Spleen (tissue), 11 donors: Measurements from ENCODE around the gene C6orf58. TPM values are rescaled to one million over a fixed set of nuclear protein-coding genes. Genes with fewer than 3 reads are reported as not detected.
A peak's percentile ranks its signal among the peaks of the same experiment; 100 is the strongest.

Source experiments
- DNase-seq: peaks from one replicate; pipeline ENCODE4 v3.0.0-alpha.2; 2020
- H3K27ac ChIP-seq, 8 donors: fragments of 200-600 bp; sonication (generic) in 7 of 8; 1 replicate in 4 of 8; 2 replicates in 4 of 8; pipeline versions ENCODE4 v1.5.0 to v1.8.0; 2016 to 2021; ENCODE audit warnings: inconsistent platforms in 4 of 8, mild to moderate bottlenecking in 4 of 8, moderate library complexity in 1 of 8
- H3K27me3 ChIP-seq, 7 donors: fragments of 200-600 bp; sonication (generic) in 6 of 7; replicated peaks in 1 of 7; 1 replicate in 4 of 7; 2 replicates in 3 of 7; pipeline versions ENCODE4 v1.5.0 to v1.8.0; 2016 to 2021; ENCODE audit warnings: inconsistent platforms in 3 of 7, mild to moderate bottlenecking in 1 of 7
- H3K36me3 ChIP-seq, 6 donors: fragments of 200-600 bp; sonication (generic) in 5 of 6; 1 replicate in 4 of 6; 2 replicates in 2 of 6; pipeline versions ENCODE4 v1.5.0 to v1.8.0; 2016 to 2021; ENCODE audit warnings: inconsistent platforms in 2 of 6
- H3K4me1 ChIP-seq, 6 donors: fragments of 200-600 bp; sonication (generic) in 5 of 6; 1 replicate in 3 of 6; 2 replicates in 3 of 6; pipeline versions ENCODE4 v1.5.0 to v1.8.0; 2016 to 2021; ENCODE audit warnings: inconsistent platforms in 3 of 6
- H3K4me3 ChIP-seq, 8 donors: fragments of 200-600 bp; sonication (generic) in 7 of 8; 1 replicate in 4 of 8; 2 replicates in 4 of 8; pipeline versions ENCODE4 v1.5.0 to v1.8.0; 2016 to 2021; ENCODE audit warnings: inconsistent platforms in 4 of 8, mild to moderate bottlenecking in 4 of 8, moderate library complexity in 2 of 8
- H3K9me3 ChIP-seq, 8 donors: fragments of 200-600 bp; sonication (generic) in 7 of 8; 1 replicate in 4 of 8; 2 replicates in 4 of 8; pipeline versions ENCODE4 v1.5.0 to v1.8.0; 2016 to 2021; ENCODE audit warnings: inconsistent platforms in 4 of 8
- CTCF ChIP-seq, 11 experiments: fragments of 200-600 bp in 7 of 11; fragments of 450-650 bp in 4 of 11; sonication (generic) in 4 of 11; IDR thresholded peaks in 8 of 11; conservative IDR thresholded peaks in 3 of 11; 1 replicate in 7 of 11; 2 replicates in 4 of 11; pipeline versions ENCODE4 v1.4.0 to v1.8.0; 2016 to 2021; ENCODE audit warnings: antibody characterized with exemption in 11 of 11, inconsistent platforms in 4 of 11, mild to moderate bottlenecking in 1 of 11
- POLR2A ChIP-seq, 3 donors: fragments of 450-650 bp; IDR thresholded peaks; one replicate each; pipeline ENCODE4 v1.5.1; 2017; ENCODE audit warnings: antibody characterized with exemption in 3 of 3, mild to moderate bottlenecking in 1 of 3
- POLR2AphosphoS5 ChIP-seq, 3 donors: sonication (generic); formaldehyde crosslinking; IDR thresholded peaks; one replicate each; pipeline ENCODE4 v1.5.1; 2017; ENCODE audit warnings: antibody characterized with exemption in 3 of 3
- WGBS, 5 donors: extraction: QIAGEN DNeasy Blood & Tissue Kit in 3 of 5; methylation state at CpG; one replicate each; pipeline versions ENCODE4 v1.1.5 to v1.1.7; 2013 to 2018; 5-methylcytosine and 5-hydroxymethylcytosine counted together
- intact Hi-C: fragments of 100-400 bp; cut with DNase I; formaldehyde crosslinking; loops from one replicate; pipeline ENCODE4 v1.15.0; 2023; ENCODE audit warnings: low total_unique reads
- polyA plus RNA-seq, 3 donors: library from polyadenylated mRNA; stranded (reverse); fragments of 200-250 nt; gene quantifications; one replicate each; pipeline ENCODE4 v1.2.1, GENCODE V29; 2013
- total RNA-seq, 7 donors: library from RNA; depleted of rRNA in 3 of 7; stranded (reverse); fragments of >200 nt in 3 of 7; fragmentation: NEBNext Ultra II Directional in 4 of 7; extraction: Animal tissue kit (Norgen Biotek cat#: 25700) in 4 of 7; gene quantifications; one replicate each; pipeline versions ENCODE4 v1.1.0 to v1.2.1, GENCODE V29; 2016 to 2021
- donor health status: healthy with polysubstance abuse.
- donor health status: DM: no; HTN: no; CAD: no; lungs with moderate emphysema.
- donor health status: DM: no; HTN: no; CAD: no.
- donor health status: Bipolar disorder and iron deficiency.
- donor health status: healthy.
- donor health status: DM: no; HTN: no; CAD: no.
- donor health status: DM: yes; HTN: yes; CAD: no.

Gene C6orf58
- total and polyA plus RNA-seq, 10 donors: 0.11 TPM; not detected in 9

DNA sequence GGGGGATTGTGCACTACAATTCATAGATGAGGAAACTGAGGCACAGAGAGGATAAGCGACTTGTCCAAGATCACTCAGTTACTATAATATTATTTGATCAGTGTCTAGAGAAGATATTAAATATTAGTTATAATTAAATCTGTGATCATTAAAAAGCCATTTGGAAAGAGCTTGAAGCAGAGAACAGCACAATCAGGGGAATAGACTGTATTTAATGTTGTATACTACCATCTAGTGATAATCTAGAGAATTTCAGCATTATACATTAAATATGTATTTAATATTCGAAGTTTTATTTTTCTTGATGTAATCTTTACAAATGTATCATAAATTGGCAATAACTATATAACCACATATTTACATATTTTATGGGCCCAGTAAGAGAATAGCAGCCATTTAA, 37.7 kb upstream of the C6orf58 start:
- Histone ChIP-seq H3K27ac (no peak overlapping the region), H3K4me1 (no peaks in the 10 kb centered on the region), H3K9me3 (no peaks in the 10 kb centered on the region), H3K4me3 (no peak overlapping the region), H3K36me3 (no peaks in the 10 kb centered on the region), H3K27me3 (peaks cover 0 to 4% (median 0%) of the 10 kb centered on the region in 7 donors)
- intact Hi-C loops: loop anchor here (10.0 kb wide), 1 partner anchor 224 kb away; no protein-coding TSS in a partner anchor
- DNase-seq: no peak
- 31 to 47% (median 42%) methylated on average over 2 of the region's 2 CpGs for WGBS, 5 donors
- peak in 8 of 11 experiments; percentile 11 to 48 (median 40) for TF ChIP-seq CTCF (IDR thresholded peaks at IDR 0.05 in 8 of 11, conservative IDR thresholded peaks at IDR 0.05 in 3 of 11)
- TF ChIP-seq POLR2A (IDR thresholded peaks at IDR 0.05): no peak

DNA sequence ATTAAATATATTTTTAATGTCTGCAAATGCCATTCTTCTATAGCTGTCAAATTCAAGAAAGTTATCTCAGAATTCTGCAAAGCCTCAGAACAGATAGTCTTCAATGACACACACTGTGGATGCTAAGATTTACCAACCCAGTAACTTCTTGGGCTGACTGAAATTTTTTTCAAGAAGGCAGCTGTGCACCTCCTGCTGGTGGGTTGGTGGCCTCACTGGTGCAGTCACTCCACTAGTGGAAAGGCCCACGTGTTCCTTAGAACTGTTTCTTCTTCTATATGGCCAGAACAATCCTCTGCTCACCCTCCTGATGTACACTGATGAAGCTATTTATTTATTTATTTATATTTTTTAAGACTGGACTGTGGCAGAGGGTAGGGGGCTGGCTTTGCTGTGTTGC, 29.8 kb upstream of the C6orf58 start:
- Histone ChIP-seq H3K36me3 (no peaks in the 10 kb centered on the region), H3K27ac (no peak overlapping the region), H3K4me1 (no peaks in the 10 kb centered on the region), H3K27me3 (peaks cover 0 to 7% (median 0%) of the 10 kb centered on the region in 7 donors), H3K4me3 (no peak overlapping the region), H3K9me3 (no peaks in the 10 kb centered on the region)
- no peak for DNase-seq
- WGBS, 5 donors: 14 to 19% (median 18%) methylated on average over 1 of the region's 1 CpG
- TF ChIP-seq POLR2A (IDR thresholded peaks at IDR 0.05): no peak
- peak in 2 of 11 experiments; percentile 9 to 16 for TF ChIP-seq CTCF (IDR thresholded peaks at IDR 0.05 in 8 of 11, conservative IDR thresholded peaks at IDR 0.05 in 3 of 11)
- no peak for TF ChIP-seq POLR2AphosphoS5 (IDR thresholded peaks at IDR 0.05)
- intact Hi-C loops: loop anchor here (10.0 kb wide), 1 partner anchor 82 kb away; no protein-coding TSS in a partner anchor

DNA sequence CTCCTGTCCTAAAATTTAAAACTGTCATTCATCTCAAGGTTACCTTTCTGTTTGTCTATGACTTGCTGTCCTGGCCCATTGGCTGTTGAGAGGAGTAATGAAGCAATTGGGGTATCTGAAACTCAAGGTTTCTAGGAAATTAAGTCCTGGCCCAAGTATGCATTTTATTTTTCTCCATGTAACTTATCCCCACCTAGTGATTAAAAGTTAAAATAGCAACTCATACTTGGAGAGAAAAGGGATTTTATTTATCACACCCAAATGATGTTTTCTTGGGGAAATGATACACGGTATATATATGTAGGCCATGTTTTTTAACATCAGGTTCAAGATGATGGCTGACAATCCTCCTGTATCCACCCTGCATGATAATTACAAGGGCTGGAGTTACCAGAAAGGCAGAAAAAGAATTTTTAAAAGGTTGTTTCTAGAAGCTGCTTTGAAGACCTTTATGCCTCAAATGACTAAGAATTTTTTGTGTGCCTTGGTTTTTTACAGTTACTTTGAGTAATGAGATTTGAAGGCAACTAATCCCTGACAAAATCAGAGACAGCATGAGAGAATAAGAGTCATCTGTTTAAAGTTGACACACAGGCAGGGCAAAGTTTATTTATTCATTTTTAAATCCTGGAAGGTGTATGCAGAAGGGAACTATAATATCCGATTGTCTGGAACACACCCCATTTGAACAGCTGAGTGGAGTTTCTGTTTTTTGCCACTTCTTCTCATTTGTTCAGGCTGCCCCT, 28.9 kb upstream of the C6orf58 start:
- no peak overlapping the region for H3K4me3 ChIP-seq
- H3K27me3 ChIP-seq: peaks cover 0 to 7% (median 0%) of the 10 kb centered on the region in 7 donors
- no peaks in the 10 kb centered on the region for H3K36me3 ChIP-seq
- no peaks in the 10 kb centered on the region for H3K9me3 ChIP-seq
- no peaks in the 10 kb centered on the region for H3K4me1 ChIP-seq
- 75 to 88% (median 77%) methylated on average over 2 of the region's 2 CpGs for WGBS, 5 donors
- no peak for DNase-seq
- no peak overlapping the region for H3K27ac ChIP-seq
- no peak for TF ChIP-seq POLR2A (IDR thresholded peaks at IDR 0.05)
- TF ChIP-seq CTCF (IDR thresholded peaks at IDR 0.05 in 8 of 11, conservative IDR thresholded peaks at IDR 0.05 in 3 of 11): no peak
- no peak for TF ChIP-seq POLR2AphosphoS5 (IDR thresholded peaks at IDR 0.05)
- intact Hi-C loops: loop anchor here (10.0 kb wide), 1 partner anchor 83 kb away; no protein-coding TSS in a partner anchor

DNA sequence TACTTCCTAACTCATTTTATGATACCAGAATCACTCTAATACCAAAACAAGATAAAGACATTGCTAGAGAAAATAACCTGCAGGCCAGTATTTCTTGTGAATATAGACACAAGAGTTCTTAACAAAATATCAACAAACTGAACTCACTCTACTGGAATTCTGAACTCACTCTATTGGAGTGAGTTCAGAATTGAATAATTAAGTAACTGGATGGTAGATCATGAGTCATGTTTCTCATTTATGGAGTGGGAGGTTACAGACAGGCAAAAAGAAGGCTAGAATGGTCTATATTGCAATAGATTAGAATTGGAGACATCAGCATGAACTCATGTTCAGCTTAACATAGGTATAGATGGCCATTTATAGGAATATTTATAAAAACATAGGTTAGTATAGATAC, 26.6 kb upstream of the C6orf58 start:
- H3K4me3 ChIP-seq: no peak overlapping the region
- H3K4me1 ChIP-seq: no peaks in the 10 kb centered on the region
- intact Hi-C loops: no loop called here
- TF ChIP-seq POLR2A (IDR thresholded peaks at IDR 0.05) (no peak), CTCF (IDR thresholded peaks at IDR 0.05 in 8 of 11, conservative IDR thresholded peaks at IDR 0.05 in 3 of 11) (no peak), POLR2AphosphoS5 (IDR thresholded peaks at IDR 0.05) (no peak)
- no peak for DNase-seq
- H3K36me3 ChIP-seq: no peaks in the 10 kb centered on the region
- peaks cover 0 to 7% (median 0%) of the 10 kb centered on the region in 7 donors for H3K27me3 ChIP-seq
- H3K9me3 ChIP-seq: no peaks in the 10 kb centered on the region
- H3K27ac ChIP-seq: no peak overlapping the region
